Measurements from ENCODE around the gene GSPT2.

DNA sequence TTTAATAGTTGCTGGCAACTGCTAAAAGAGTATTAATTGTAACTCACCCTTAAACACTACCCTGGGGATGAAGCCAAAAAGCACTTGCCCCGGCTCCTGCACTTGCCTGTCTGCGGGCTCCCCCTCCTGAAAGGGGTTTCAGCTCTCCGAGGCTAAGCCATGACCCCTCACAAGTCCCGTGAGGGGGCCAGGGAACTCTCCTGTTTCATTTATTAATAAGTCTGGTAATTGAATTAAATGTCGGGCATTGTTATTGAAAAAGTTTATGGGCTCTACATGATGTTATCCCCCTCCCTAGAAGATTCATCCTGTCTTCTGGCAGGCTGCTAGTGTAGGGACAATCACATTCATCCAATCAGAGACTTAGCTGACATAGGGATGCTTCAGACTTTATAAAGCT lies 23.3 kb downstream of the GSPT2 start:
- TF ChIP-seq, protein P1, sequence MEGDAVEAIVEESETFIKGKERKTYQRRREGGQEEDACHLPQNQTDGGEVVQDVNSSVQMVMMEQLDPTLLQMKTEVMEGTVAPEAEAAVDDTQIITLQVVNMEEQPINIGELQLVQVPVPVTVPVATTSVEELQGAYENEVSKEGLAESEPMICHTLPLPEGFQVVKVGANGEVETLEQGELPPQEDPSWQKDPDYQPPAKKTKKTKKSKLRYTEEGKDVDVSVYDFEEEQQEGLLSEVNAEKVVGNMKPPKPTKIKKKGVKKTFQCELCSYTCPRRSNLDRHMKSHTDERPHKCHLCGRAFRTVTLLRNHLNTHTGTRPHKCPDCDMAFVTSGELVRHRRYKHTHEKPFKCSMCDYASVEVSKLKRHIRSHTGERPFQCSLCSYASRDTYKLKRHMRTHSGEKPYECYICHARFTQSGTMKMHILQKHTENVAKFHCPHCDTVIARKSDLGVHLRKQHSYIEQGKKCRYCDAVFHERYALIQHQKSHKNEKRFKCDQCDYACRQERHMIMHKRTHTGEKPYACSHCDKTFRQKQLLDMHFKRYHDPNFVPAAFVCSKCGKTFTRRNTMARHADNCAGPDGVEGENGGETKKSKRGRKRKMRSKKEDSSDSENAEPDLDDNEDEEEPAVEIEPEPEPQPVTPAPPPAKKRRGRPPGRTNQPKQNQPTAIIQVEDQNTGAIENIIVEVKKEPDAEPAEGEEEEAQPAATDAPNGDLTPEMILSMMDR (IDR thresholded peaks at IDR 0.05) = no peak
- no peak for TF ChIP-seq EZH2 (IDR thresholded peaks at IDR 0.05)
- no peak for TF ChIP-seq EZH2phosphoT487 (IDR thresholded peaks at IDR 0.05)
